ENCODE measurements around the gene SELENOO. TPM values are rescaled to one million over a fixed set of nuclear protein-coding genes. Genes with fewer than 3 reads are reported as not detected.

Gene SELENOO
- total RNA-seq, 2 experiments from 2014 or later: 16.5 to 16.7 TPM

DNA sequence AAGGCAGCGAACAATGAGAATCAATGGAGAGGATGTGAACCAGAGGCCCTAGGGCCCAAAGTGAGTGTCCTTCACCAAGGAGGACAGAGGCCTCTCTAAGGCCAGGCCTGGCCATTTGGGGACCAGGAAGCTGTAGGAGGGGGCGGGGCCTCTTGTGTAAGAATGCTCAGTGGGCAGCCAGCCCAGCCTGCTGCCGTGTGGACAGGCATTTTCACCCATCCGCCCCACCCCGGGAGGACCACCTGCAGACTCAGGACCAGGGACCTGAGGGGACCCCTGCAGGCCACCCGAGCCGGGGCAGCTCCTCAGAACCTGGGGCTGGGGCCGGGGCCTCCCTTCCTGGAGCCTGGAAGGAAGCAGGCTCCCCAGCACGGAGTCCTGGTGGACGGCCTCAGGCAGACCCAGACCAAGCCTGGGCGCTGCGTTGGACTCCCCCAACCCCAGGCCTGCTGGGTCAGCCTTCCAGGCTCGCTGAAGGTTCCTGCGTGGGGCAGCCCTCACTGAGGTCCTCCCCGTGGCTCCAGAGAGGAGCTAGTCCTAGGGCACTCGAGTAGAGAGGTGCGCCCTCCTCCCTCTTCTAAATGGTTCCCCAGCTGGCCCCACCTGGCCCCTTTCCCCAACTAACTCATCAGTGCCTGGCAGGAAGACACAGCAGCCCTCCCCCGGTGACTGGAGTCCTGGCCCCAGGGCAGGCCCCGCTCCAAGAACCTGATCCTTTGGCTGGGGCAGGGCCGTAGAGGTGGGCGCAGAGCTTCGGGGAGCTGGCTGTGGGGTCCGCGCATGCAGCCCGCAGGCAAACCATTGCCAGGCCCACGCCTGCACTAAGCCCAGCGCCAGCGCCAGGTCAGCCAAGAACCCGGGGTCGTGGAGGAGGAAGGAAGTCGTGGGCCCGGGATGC is 16.6 kb upstream of the SELENOO start:
- peaks cover 25% of the 10 kb centered on the region for H3K4me1 Mint-ChIP-seq (ENCODE audit: low read depth)
- H3K9me3 Mint-ChIP-seq: no peaks in the 10 kb centered on the region
- H3K27me3 Mint-ChIP-seq (ENCODE audit: low read depth): peaks cover 5% of the 10 kb centered on the region
- H3K27ac Mint-ChIP-seq: no peak overlapping the region
- CTCF ChIA-PET: no interaction called here
- peaks cover 2% of the 10 kb centered on the region for H3K36me3 Mint-ChIP-seq (ENCODE audit: low read depth)
- intact Hi-C loops (cut with micrococcal nuclease): loop anchor here (2.0 kb wide), 1 partner anchor 17 kb away; the partner anchor contains the start of gene SELENOO
- H3K4me3 Mint-ChIP-seq: peak overlapping the region; percentile 66
- no peak for DNase-seq

DNA sequence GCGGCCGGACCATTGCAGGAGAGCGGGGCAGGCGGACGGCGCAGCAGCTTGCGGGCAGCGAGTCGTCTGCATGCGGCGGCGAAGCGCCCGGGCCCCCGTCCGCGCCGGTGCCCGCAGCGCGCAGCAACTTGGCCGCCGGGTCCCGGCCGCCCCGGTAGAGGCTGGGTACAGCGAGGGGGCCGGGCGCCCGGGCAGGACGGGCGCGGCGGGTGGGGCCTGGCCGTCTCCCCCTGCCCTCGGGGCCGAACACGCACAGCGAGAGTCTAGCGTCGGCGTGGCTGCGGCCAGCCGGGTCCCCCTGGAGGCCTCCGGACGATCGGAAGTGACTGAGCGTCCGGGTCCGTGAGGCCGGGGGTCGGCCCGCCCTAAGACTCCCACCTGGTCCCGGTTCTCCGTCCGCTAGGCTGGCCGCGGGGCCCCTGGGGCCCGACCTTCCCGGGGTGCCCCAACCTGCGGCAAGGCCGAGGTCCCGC is 15.9 kb upstream of the SELENOO start:
- H3K27ac Mint-ChIP-seq: no peak overlapping the region
- no peaks in the 10 kb centered on the region for H3K9me3 Mint-ChIP-seq
- H3K4me1 Mint-ChIP-seq (ENCODE audit: low read depth): peaks cover 31% of the 10 kb centered on the region
- peak overlapping the region; percentile 93 for H3K4me3 Mint-ChIP-seq
- CTCF ChIA-PET: no interaction called here
- H3K27me3 Mint-ChIP-seq (ENCODE audit: low read depth): no peaks in the 10 kb centered on the region
- peaks cover 2% of the 10 kb centered on the region for H3K36me3 Mint-ChIP-seq (ENCODE audit: low read depth)
- DNase-seq: no peak
- intact Hi-C loops (cut with micrococcal nuclease): loop anchor here (2.0 kb wide), 1 partner anchor 16 kb away; the partner anchor contains the start of gene SELENOO

DNA sequence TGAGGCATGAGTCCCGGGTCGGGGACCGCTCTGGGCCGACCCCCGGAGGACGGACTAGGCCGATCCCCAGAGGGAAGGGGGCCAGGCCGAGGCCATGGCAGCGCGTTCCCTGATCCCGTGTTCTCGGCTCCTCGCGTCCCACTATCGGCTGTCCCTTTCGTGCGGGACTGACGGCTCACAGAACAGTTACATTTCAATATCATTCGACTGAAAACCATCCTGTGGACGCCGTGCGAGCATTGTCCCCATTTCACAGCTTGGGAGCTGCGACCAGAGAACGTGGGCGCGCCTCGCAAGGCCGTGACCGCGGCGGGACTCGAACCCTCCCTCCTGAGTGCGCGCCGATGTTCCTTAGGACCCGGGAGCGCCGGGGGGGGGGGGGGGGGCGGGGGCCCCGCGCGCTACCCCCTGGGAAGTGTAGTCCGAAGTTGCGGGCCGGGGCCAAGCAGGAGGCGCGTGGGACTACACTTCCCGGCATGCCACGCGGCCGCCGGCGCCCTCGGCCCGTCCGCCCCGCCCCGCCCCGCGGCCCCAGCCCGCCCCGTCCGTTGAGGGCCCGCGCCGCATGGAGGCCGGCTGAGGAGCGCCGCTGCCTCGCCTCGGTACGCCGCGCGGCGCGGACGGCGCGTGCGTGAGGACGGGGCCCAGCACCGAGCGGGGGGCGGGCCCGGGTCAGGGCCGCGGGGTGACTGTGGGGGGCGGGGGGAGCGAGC is 15.3 kb upstream of the SELENOO start, which contains the start of gene TRABD:
Gene TRABD, plus strand, starts transcription at position 539 of the 713 bp plus-strand sequence. CDS start 7,148 bp downstream, outside the sequence.
- peaks cover 33% of the 10 kb centered on the region for H3K4me1 Mint-ChIP-seq (ENCODE audit: low read depth)
- H3K9me3 Mint-ChIP-seq: no peaks in the 10 kb centered on the region
- peak within 1 kb of the TSS; percentile 87 for H3K27ac Mint-ChIP-seq
- CTCF ChIA-PET: no interaction called here
- intact Hi-C loops (cut with micrococcal nuclease): loop anchor here (2.0 kb wide), 1 partner anchor 15 kb away; the partner anchor contains the start of gene SELENOO
- peaks cover 2% of the 10 kb centered on the region for H3K36me3 Mint-ChIP-seq (ENCODE audit: low read depth)
- peak; percentile 90 for DNase-seq
- peak within 1 kb of the TSS; percentile 93 for H3K4me3 Mint-ChIP-seq
- H3K27me3 Mint-ChIP-seq (ENCODE audit: low read depth): no peaks in the 10 kb centered on the region

DNA sequence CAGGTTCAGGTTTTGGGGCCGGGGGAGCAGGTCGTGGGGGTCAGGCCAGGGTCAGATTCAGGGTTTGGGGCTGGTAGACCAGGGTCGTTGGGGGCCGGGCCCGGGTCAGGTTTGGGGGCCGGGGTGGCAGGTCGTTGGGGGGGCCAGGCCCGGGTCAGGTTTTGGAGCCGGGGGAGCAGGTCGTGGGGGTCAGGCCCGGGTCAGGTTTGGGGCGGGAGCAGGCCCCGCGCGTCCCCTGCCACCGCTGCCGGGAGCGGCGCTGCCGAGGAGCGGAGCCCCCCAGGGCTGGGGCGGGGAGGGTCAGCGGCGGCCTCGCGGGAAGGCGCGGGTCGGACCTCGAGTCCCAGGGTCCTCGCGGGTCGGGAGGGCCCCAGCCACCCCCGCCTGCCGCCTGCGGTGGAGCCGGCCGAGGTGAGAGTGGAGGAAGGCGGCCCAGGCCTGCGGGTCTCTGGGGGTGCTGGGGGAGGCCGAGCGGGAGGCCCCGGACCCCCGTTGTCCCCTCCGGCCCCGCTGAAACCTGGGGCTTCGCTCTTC is 14.6 kb upstream of the SELENOO start:
- intact Hi-C loops (cut with micrococcal nuclease): no loop called here
- no peak for DNase-seq
- Mint-ChIP-seq H3K4me1 (ENCODE audit: low read depth) (peaks cover 36% of the 10 kb centered on the region), H3K9me3 (no peaks in the 10 kb centered on the region), H3K4me3 (peak overlapping the region; percentile 93), H3K27ac (peak overlapping the region; percentile 87), H3K36me3 (ENCODE audit: low read depth) (peaks cover 3% of the 10 kb centered on the region), H3K27me3 (ENCODE audit: low read depth) (no peaks in the 10 kb centered on the region)
- CTCF ChIA-PET: interaction anchor here (0.6 to 2.3 kb wide), 2 partner anchors 256 to 407 kb away, joined by 4 to 5 read pairs; no protein-coding TSS in a partner anchor

DNA sequence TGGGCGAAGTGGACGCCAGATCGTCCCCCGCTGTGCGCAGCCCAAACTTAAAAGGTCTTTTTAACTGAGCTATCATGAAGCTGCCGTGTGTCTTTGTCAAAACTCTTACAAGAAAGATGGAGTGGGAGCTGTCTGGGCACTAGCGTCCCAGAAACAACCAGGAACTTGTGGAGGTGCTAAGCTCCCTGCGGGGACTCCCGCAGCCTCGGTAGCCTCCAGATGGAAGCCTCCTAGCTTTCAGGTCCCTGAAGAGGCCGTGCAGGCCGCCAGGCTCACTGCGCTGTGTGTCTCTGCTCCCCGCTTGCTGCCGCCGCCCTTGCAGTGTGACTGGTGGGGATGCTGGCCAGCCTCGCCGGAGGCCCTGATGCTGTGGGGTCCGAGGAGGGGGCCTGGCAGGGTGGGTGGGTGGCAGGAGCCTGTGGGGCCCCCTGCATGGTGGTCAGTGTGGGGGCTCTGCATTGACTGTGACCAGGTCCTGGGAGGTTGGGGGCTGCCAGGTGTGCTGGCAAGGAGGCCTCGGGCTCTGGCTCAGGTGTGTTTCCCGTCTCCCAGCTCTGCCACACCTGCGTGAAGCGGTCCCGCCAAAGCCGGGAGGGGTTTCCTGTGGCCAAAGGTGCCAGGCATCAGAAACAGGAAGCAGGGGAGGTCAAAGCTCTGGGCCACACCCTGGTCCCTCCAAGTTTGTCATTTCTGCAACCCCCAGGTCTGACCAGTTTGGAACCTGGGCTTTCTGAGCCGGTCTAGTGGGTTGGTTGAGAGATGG is 13.9 kb upstream of the SELENOO start:
- no peaks in the 10 kb centered on the region for H3K27me3 Mint-ChIP-seq (ENCODE audit: low read depth)
- CTCF ChIA-PET: interaction anchor here (0.6 to 2.3 kb wide), 3 partner anchors 89 to 406 kb away, joined by 3 to 5 read pairs (median 4); no protein-coding TSS in a partner anchor
- peaks cover 8% of the 10 kb centered on the region for H3K36me3 Mint-ChIP-seq (ENCODE audit: low read depth)
- DNase-seq: no peak
- intact Hi-C loops (cut with micrococcal nuclease): no loop called here
- H3K4me1 Mint-ChIP-seq (ENCODE audit: low read depth): peaks cover 43% of the 10 kb centered on the region
- H3K27ac Mint-ChIP-seq: peak overlapping the region; percentile 87
- H3K4me3 Mint-ChIP-seq: peak overlapping the region; percentile 93
- H3K9me3 Mint-ChIP-seq: no peaks in the 10 kb centered on the region

DNA sequence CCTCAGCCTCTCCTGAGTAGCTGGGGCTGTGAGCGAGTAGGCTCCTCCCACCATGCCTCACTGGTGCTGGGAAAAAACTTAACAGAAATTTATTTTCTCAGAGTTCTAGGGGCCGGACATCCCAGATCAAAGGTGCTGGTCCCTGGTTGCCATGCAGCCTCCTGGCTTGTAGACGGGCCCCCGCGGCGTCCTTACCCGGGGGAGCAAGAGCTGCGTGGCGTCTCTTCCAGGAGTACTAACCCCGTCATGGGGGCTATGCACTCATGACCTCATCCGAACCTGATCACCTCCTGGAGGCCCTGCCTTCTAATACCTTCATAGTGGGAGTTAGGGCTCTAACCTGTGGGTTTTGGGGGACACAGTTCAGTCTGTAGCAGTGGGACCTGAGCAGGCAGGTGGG is 12.5 kb upstream of the SELENOO start:
- CTCF ChIA-PET: interaction anchor here (2.3 kb wide), 1 partner anchor 258 kb away, joined by 5 read pairs; no protein-coding TSS in a partner anchor
- no peaks in the 10 kb centered on the region for H3K9me3 Mint-ChIP-seq
- no peak for DNase-seq
- H3K36me3 Mint-ChIP-seq (ENCODE audit: low read depth): peaks cover 14% of the 10 kb centered on the region
- intact Hi-C loops (cut with micrococcal nuclease): no loop called here
- peak overlapping the region; percentile 73 for H3K27ac Mint-ChIP-seq
- H3K27me3 Mint-ChIP-seq (ENCODE audit: low read depth): no peaks in the 10 kb centered on the region
- H3K4me1 Mint-ChIP-seq (ENCODE audit: low read depth): peaks cover 55% of the 10 kb centered on the region
- no peak overlapping the region for H3K4me3 Mint-ChIP-seq

DNA sequence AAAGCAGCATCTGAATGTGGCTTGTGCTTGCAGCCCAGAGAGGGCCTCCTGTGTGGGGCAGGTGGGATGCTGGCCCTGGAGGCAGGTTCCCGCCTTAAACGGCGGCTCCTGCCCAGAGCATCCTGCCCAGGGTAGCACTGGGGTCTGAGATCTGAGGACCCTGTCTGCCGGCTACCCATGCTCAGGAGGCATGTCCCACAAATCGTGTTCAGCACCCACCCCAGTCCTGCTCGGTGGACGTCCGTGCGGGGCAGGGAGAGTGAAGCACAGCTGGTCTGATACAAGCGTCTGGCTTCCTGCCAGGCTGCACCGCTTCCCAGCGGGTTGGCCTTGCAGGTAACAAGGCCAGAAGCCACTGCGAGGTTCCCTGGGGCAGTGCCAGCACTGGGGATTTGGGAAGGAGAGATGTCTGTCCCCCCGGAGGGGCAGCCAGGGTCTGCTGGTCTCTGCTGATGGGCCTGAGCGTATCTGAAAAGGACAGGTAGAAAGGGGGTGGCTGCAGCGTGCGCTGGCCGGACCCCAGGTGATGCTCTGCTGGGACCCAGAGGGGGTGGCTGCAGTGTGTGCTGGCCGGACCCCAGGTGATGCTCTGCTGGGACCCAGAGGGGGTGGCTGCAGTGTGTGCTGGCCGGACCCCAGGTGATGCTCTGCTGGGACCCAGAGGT is 11.5 kb upstream of the SELENOO start:
- Mint-ChIP-seq H3K4me1 (ENCODE audit: low read depth) (peaks cover 55% of the 10 kb centered on the region), H3K27ac (peak overlapping the region; percentile 41), H3K36me3 (ENCODE audit: low read depth) (peaks cover 14% of the 10 kb centered on the region), H3K27me3 (ENCODE audit: low read depth) (no peaks in the 10 kb centered on the region), H3K9me3 (no peaks in the 10 kb centered on the region), H3K4me3 (peak overlapping the region; percentile 43)
- intact Hi-C loops (cut with micrococcal nuclease): no loop called here
- CTCF ChIA-PET: interaction anchor here (3.3 kb wide), 1 partner anchor 40 kb away, joined by 15 read pairs; no protein-coding TSS in a partner anchor
- no peak for DNase-seq

DNA sequence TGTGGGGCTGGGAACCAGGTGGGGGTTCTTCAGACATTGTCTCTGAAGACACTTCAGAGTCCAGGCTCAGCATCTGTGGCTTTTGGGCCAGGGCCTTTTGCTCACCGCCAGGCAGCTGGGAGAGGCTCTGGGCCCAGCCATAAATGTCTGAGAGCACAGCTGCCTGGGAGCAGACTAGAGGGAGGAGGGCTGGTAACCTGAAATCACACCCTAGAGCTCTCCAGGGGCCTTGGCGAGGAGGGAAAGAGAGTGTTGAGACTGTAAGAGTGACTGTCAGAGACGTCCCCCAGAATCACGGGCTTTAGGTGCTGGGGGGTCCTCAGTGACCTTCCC is 11.0 kb upstream of the SELENOO start:
- Mint-ChIP-seq H3K4me3 (peak overlapping the region; percentile 84), H3K36me3 (ENCODE audit: low read depth) (peaks cover 14% of the 10 kb centered on the region), H3K27ac (peak overlapping the region; percentile 88), H3K27me3 (ENCODE audit: low read depth) (no peaks in the 10 kb centered on the region), H3K4me1 (ENCODE audit: low read depth) (peaks cover 53% of the 10 kb centered on the region), H3K9me3 (no peaks in the 10 kb centered on the region)
- CTCF ChIA-PET: interaction anchor here (1.2 to 3.3 kb wide), 4 partner anchors 12 to 259 kb away, joined by 4 to 15 read pairs (median 4); no protein-coding TSS in a partner anchor
- DNase-seq: no peak
- intact Hi-C loops (cut with micrococcal nuclease): loop anchor here (1.0 to 5.0 kb wide), 6 partner anchors 41 to 363 kb away; partner anchors contain the start of genes BRD1 and PIM3

DNA sequence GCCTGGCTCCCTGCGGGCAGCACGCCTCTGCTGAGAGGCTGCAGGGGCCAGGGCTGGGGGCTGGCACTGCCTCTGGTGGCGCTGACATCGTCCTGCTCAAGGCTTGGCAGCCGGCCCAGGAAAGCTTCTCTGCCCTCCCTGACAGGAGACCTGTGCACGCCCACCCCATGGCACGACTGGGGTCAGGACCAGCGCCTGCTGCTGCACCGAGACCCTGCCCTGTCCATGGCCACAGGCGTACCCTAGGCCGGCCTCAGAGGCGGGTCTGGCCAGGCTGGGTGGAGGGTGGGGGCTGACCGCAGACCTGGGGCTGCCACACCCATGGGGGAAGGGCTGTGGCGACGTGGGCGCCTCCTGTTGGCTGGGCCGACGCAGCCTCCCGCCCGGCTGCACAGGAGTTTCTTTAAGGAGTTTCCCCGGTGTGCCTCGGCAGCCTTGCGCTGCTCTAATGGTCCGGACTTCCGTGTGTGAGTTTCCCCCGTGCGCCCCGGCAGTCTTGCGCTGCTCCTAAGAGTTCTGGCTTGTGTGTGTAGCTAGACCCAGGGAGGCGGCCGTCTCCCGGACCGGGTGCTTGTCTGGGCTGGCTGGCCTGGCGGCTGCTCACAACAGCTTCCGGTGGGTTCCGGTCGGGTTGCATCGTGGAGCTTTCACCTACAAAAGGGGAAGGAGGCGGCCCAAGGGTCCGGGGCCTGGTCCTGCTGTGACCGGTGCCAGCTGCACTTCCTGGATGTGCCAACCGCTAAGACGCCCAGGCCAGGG is 10.4 kb upstream of the SELENOO start:
- H3K9me3 Mint-ChIP-seq: no peaks in the 10 kb centered on the region
- H3K27ac Mint-ChIP-seq: peak overlapping the region; percentile 88
- peaks cover 55% of the 10 kb centered on the region for H3K4me1 Mint-ChIP-seq (ENCODE audit: low read depth)
- CTCF ChIA-PET: interaction anchor here (1.2 to 3.3 kb wide), 6 partner anchors 11 to 260 kb away, joined by 4 to 15 read pairs (median 6); no protein-coding TSS in a partner anchor
- peak overlapping the region; percentile 84 for H3K4me3 Mint-ChIP-seq
- H3K36me3 Mint-ChIP-seq (ENCODE audit: low read depth): peaks cover 14% of the 10 kb centered on the region
- no peaks in the 10 kb centered on the region for H3K27me3 Mint-ChIP-seq (ENCODE audit: low read depth)
- DNase-seq: peak; percentile 83
- intact Hi-C loops (cut with micrococcal nuclease): loop anchor here (1.0 to 5.0 kb wide), 6 partner anchors 41 to 363 kb away; partner anchors contain the start of genes BRD1 and PIM3

DNA sequence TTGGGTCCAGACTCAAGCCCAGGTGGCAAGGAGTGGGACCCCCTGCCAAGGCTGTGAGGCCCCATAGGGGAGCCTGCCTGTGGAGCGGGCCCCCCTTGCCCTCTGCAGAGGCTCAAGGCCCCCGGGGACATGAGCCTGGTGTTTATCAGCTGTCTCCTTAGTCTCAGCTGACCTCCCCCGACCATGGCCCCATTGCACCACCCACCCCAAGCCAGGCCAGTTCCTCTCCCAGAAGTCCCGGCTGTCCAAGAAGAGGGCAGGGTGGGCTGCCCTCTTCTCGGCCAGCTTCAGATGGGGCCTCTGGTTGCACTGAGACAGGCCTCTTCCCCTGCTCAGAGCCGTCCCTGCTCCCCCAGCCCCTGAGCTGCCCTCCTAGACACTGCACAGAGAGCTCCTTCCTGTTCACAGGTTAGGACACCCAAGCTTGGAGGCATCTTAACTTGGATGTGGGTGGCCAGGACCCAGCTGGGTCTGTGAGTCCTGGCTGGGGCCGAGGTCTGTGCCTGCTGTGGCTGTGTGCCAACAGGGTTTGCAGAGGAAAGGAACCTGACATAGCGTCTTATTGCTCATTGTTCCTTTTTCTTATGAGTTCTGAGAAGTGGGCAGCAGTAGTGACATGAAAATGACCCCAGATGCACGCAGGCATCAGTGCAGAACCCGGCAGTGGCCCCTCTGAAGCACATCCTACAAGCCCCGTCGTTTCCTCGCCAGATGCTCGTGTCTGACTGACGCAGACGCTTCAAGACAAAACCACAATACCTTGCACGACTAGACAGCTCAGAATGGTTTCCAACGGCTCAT is 9.7 kb upstream of the SELENOO start:
- peak overlapping the region; percentile 88 for H3K27ac Mint-ChIP-seq
- intact Hi-C loops (cut with micrococcal nuclease): loop anchor here (1.0 to 5.0 kb wide), 8 partner anchors 9 to 364 kb away; partner anchors contain the start of genes BRD1, PANX2 and PIM3
- H3K4me3 Mint-ChIP-seq: peak overlapping the region; percentile 84
- peaks cover 14% of the 10 kb centered on the region for H3K36me3 Mint-ChIP-seq (ENCODE audit: low read depth)
- DNase-seq: peak; percentile 84
- CTCF ChIA-PET: interaction anchor here (0.5 to 3.3 kb wide), 8 partner anchors 11 to 261 kb away, joined by 3 to 15 read pairs (median 6); no protein-coding TSS in a partner anchor
- no peaks in the 10 kb centered on the region for H3K9me3 Mint-ChIP-seq
- H3K4me1 Mint-ChIP-seq (ENCODE audit: low read depth): peaks cover 53% of the 10 kb centered on the region
- H3K27me3 Mint-ChIP-seq (ENCODE audit: low read depth): no peaks in the 10 kb centered on the region

All from activated naive CD4-positive, alpha-beta T cell treated with anti-CD3 and anti-CD28 coated beads for 36 hours (primary cell).